Naive B cell (primary cell): ENCODE measurements around the gene TSSK6. TPM values are rescaled to one million over a fixed set of nuclear protein-coding genes. Genes with fewer than 3 reads are reported as not detected.
A peak's percentile ranks its signal among the peaks of the same experiment; 100 is the strongest.

ENCODE experiments used
- ATAC-seq, 2 donors: fragments of 150-1000 bp; cut with Tn5 transposase; 2 replicates each; pipeline ENCODE4 v1.10.0; 2021; ENCODE audit warnings: low read depth in 2 of 2, mild to moderate bottlenecking in 2 of 2, moderate library complexity in 2 of 2
- DNase-seq: peaks from one replicate; pipeline ENCODE4 v3.0.0; 2022
- H3K27ac Mint-ChIP-seq, 6 donors: one replicate each; pipeline ENCODE4 v1.8.0; 2020 to 2022; ENCODE audit warnings: mild to moderate bottlenecking in 6 of 6, mixed read lengths in 6 of 6, moderate library complexity in 5 of 6, inconsistent platforms in 2 of 6
- H3K27me3 Mint-ChIP-seq, 3 donors: one replicate each; pipeline ENCODE4 v1.8.0; 2021 to 2022; ENCODE audit warnings: mixed read lengths in 3 of 3, mild to moderate bottlenecking in 1 of 3
- H3K36me3 Mint-ChIP-seq, 2 donors: one replicate each; pipeline ENCODE4 v1.8.0; 2020 to 2022; ENCODE audit warnings: mixed read lengths in 2 of 2, inconsistent platforms in 1 of 2, mild to moderate bottlenecking in 1 of 2
- H3K4me1 Mint-ChIP-seq, 3 donors: one replicate each; pipeline ENCODE4 v1.8.0; 2020 to 2022; ENCODE audit warnings: mixed read lengths in 3 of 3, inconsistent platforms in 1 of 3, mild to moderate bottlenecking in 1 of 3, moderate library complexity in 1 of 3
- H3K4me3 Mint-ChIP-seq, 8 donors: one replicate each; pipeline ENCODE4 v1.8.0; 2020 to 2022; ENCODE audit warnings: mild to moderate bottlenecking in 8 of 8, mixed read lengths in 8 of 8, moderate library complexity in 8 of 8, inconsistent platforms in 2 of 8
- H3K9me3 Mint-ChIP-seq, 7 donors: one replicate each; pipeline ENCODE4 v1.8.0; 2020 to 2022; ENCODE audit warnings: mixed read lengths in 7 of 7, mild to moderate bottlenecking in 5 of 7, inconsistent platforms in 2 of 7, moderate library complexity in 1 of 7
- polyA plus RNA-seq, 6 donors: library from polyadenylated mRNA; unstranded; fragments of 300-500 nt; fragmentation: Illumina TruSeq; gene quantifications; one replicate each; pipeline ENCODE4 v1.2.3, GENCODE V29; 2021; ENCODE audit warnings: low read depth in 6 of 6

TSSK6 gene
- polyA plus RNA-seq, 6 donors from 2014 or later: 1.1 to 4.3 (median 2.3) TPM

GRCh38 chr19:19504754-19505668 lies 10.3 kb downstream of the TSSK6 start:
- H3K27ac Mint-ChIP-seq: peak overlapping the region in 1 of 6 donors; percentile 80
- H3K4me3 Mint-ChIP-seq: no peak overlapping the region
- H3K4me1 Mint-ChIP-seq: peaks cover 0 to 8% (median 3%) of the 10 kb centered on the region in 3 donors
- H3K27me3 Mint-ChIP-seq: no peaks in the 10 kb centered on the region
- H3K9me3 Mint-ChIP-seq: no peaks in the 10 kb centered on the region
- ATAC-seq (no peak), DNase-seq (no peak)
- H3K36me3 Mint-ChIP-seq: peaks cover 6 to 11% of the 10 kb centered on the region in 2 donors

- Mint-ChIP-seq H3K27ac (peak overlapping the region in 3 of 6 donors; percentile 13 to 92 (median 23)), H3K4me1 (peaks cover 0 to 8% (median 3%) of the 10 kb centered on the region in 3 donors), H3K36me3 (peaks cover 6 to 11% of the 10 kb centered on the region in 2 donors), H3K27me3 (no peaks in the 10 kb centered on the region), H3K9me3 (no peaks in the 10 kb centered on the region), H3K4me3 (no peak overlapping the region)
- ATAC-seq: no peak
- DNase-seq: no peak
Observed at GRCh38 chr19:19502808-19503602, 12.3 kb downstream of the TSSK6 start.

- Mint-ChIP-seq H3K27ac (peak overlapping the region in 1 of 6 donors; percentile 13), H3K9me3 (no peaks in the 10 kb centered on the region), H3K4me1 (peaks cover 0 to 8% (median 3%) of the 10 kb centered on the region in 3 donors), H3K4me3 (no peak overlapping the region), H3K36me3 (peaks cover 6 to 11% of the 10 kb centered on the region in 2 donors), H3K27me3 (no peaks in the 10 kb centered on the region)
- ATAC-seq (no peak), DNase-seq (no peak)
Observed at GRCh38 chr19:19502281-19502680, 13.1 kb downstream of the TSSK6 start.

- H3K27ac Mint-ChIP-seq: no peak overlapping the region
- no peak overlapping the region for H3K4me3 Mint-ChIP-seq
- no peaks in the 10 kb centered on the region for H3K27me3 Mint-ChIP-seq
- H3K4me1 Mint-ChIP-seq: peaks cover 0 to 9% (median 3%) of the 10 kb centered on the region in 3 donors
- DNase-seq (no peak), ATAC-seq (no peak)
- peaks cover 4 to 11% of the 10 kb centered on the region in 2 donors for H3K36me3 Mint-ChIP-seq
- no peaks in the 10 kb centered on the region for H3K9me3 Mint-ChIP-seq
Observed at GRCh38 chr19:19501798-19502197, 13.6 kb downstream of the TSSK6 start.

GRCh38 chr19:19500975-19501644 lies 14.2 kb downstream of the TSSK6 start:
- no peaks in the 10 kb centered on the region for H3K27me3 Mint-ChIP-seq
- no peak for DNase-seq
- no peak for ATAC-seq
- H3K9me3 Mint-ChIP-seq: no peaks in the 10 kb centered on the region
- peaks cover 0 to 11% of the 10 kb centered on the region in 2 donors for H3K36me3 Mint-ChIP-seq
- H3K27ac Mint-ChIP-seq: no peak overlapping the region
- H3K4me3 Mint-ChIP-seq: no peak overlapping the region
- H3K4me1 Mint-ChIP-seq: peaks cover 0 to 10% (median 3%) of the 10 kb centered on the region in 3 donors

- DNase-seq: no peak
- no peak overlapping the region for H3K27ac Mint-ChIP-seq
Observed at GRCh38 chr19:19499272-19499995, 15.9 kb downstream of the TSSK6 start.

GRCh38 chr19:19498255-19498991 lies 16.9 kb downstream of the TSSK6 start:
- Mint-ChIP-seq H3K27ac (peak overlapping the region in 1 of 6 donors; percentile 74), H3K4me1 (peaks cover 0 to 10% (median 3%) of the 10 kb centered on the region in 3 donors), H3K4me3 (no peak overlapping the region), H3K27me3 (no peaks in the 10 kb centered on the region), H3K36me3 (peaks cover 0 to 8% of the 10 kb centered on the region in 2 donors), H3K9me3 (no peaks in the 10 kb centered on the region)
- ATAC-seq: no peak
- no peak for DNase-seq

More at GRCh38 chr19:19499272-19499995, 15.9 kb downstream of the TSSK6 start:
- ATAC-seq: no peak
- peaks cover 0 to 10% (median 3%) of the 10 kb centered on the region in 3 donors for H3K4me1 Mint-ChIP-seq
- no peak overlapping the region for H3K4me3 Mint-ChIP-seq
- no peaks in the 10 kb centered on the region for H3K9me3 Mint-ChIP-seq
- H3K27me3 Mint-ChIP-seq: no peaks in the 10 kb centered on the region
- H3K36me3 Mint-ChIP-seq: peaks cover 0 to 11% of the 10 kb centered on the region in 2 donors

- Mint-ChIP-seq H3K4me1 (peaks cover 3 to 5% (median 3%) of the 10 kb centered on the region in 3 donors), H3K4me3 (no peak overlapping the region), H3K27me3 (no peaks in the 10 kb centered on the region), H3K9me3 (no peaks in the 10 kb centered on the region), H3K27ac (peak overlapping the region in 2 of 6 donors; percentile 56 to 59), H3K36me3 (no peaks in the 10 kb centered on the region)
- ATAC-seq (no peak), DNase-seq (no peak)
Observed at GRCh38 chr19:19495614-19496603, 19.4 kb downstream of the TSSK6 start.

- Mint-ChIP-seq H3K9me3 (no peaks in the 10 kb centered on the region), H3K27ac (no peak overlapping the region), H3K36me3 (no peaks in the 10 kb centered on the region), H3K4me3 (no peak overlapping the region), H3K4me1 (peaks cover 14 to 24% (median 17%) of the 10 kb centered on the region in 3 donors), H3K27me3 (no peaks in the 10 kb centered on the region)
- DNase-seq (no peak), ATAC-seq (no peak)
Observed at GRCh38 chr19:19493841-19494546, 21.4 kb downstream of the TSSK6 start.

- H3K4me1 Mint-ChIP-seq: peaks cover 19 to 36% (median 32%) of the 10 kb centered on the region in 3 donors
- H3K36me3 Mint-ChIP-seq: no peaks in the 10 kb centered on the region
- H3K9me3 Mint-ChIP-seq: no peaks in the 10 kb centered on the region
- ATAC-seq (no peak), DNase-seq (no peak)
- H3K4me3 Mint-ChIP-seq: no peak overlapping the region
- no peaks in the 10 kb centered on the region for H3K27me3 Mint-ChIP-seq
- H3K27ac Mint-ChIP-seq: no peak overlapping the region
Observed at GRCh38 chr19:19492026-19492610, 23.2 kb downstream of the TSSK6 start.
